HG02970 (cell line): Measurements from ENCODE around the gene BST2.
A peak's percentile ranks its signal among the peaks of the same experiment; 100 is the strongest.
"Not testable (repeated sequence)": the region's sequence is repeated elsewhere in the genome, so short reads cannot be mapped to it uniquely, and the experiment has no call there.

Source experiments
- ATAC-seq: cut with Tn5 transposase; IDR thresholded peaks from one replicate; pipeline ENCODE4 v1.9.1; 2021; ENCODE audit warnings: mild to moderate bottlenecking, moderate library complexity, moderate number of reproducible peaks; ENCODE audit not compliant: unreplicated experiment, low FRiP score

The BST2 gene

GRCh38 chr19:17390665-17391370 is 14.6 kb downstream of the BST2 start:
- ATAC-seq = peak; percentile 90

- ATAC-seq = no peak
Measured at GRCh38 chr19:17389957-17390664, 15.3 kb downstream of the BST2 start.

- no peak for ATAC-seq
Measured at GRCh38 chr19:17389288-17389687, 16.1 kb downstream of the BST2 start.

GRCh38 chr19:17385878-17386611 is 19.4 kb downstream of the BST2 start:
- no peak for ATAC-seq

GRCh38 chr19:17380426-17381138 is 24.8 kb downstream of the BST2 start:
- no peak for ATAC-seq

- ATAC-seq = no peak
Measured at GRCh38 chr19:17379221-17379631, 26.2 kb downstream of the BST2 start.

GRCh38 chr19:17378271-17378670 is 27.2 kb downstream of the BST2 start:
- no peak for ATAC-seq

- no peak for ATAC-seq
Measured at GRCh38 chr19:17376935-17377600, 28.4 kb downstream of the BST2 start, which contains the start of gene PLVAP. TSS of gene PLVAP (minus strand) at chr19:17377342. CDS start at chr19:17377288, 54 bp downstream.

GRCh38 chr19:17370026-17370587 is 35.3 kb downstream of the BST2 start:
- no peak for ATAC-seq

- ATAC-seq = no peak
Measured at GRCh38 chr19:17365361-17365760, 40.1 kb downstream of the BST2 start.

- not testable (repeated sequence) for ATAC-seq
Measured at GRCh38 chr19:17363852-17364605, 41.4 kb downstream of the BST2 start.

- no peak for ATAC-seq
Measured at GRCh38 chr19:17359905-17360800, 45.3 kb downstream of the BST2 start.

- ATAC-seq = no peak
Measured at GRCh38 chr19:17358395-17358794, 47.0 kb downstream of the BST2 start.

GRCh38 chr19:17357724-17358123 is 47.7 kb downstream of the BST2 start:
- no peak for ATAC-seq

- ATAC-seq = no peak
Measured at GRCh38 chr19:17357078-17357666, 48.3 kb downstream of the BST2 start.

GRCh38 chr19:17353386-17353785 is 52.0 kb downstream of the BST2 start:
- no peak for ATAC-seq
